Measurements from ENCODE around the gene FMO5.
"Not testable (repeated sequence)": the region's sequence is repeated elsewhere in the genome, so short reads cannot be mapped to it uniquely, and the experiment has no call there.

The FMO5 gene

GRCh38 chr1:147157116-147157515 is 68.0 kb downstream of the FMO5 start:
- not testable (repeated sequence) for FAIRE-seq

DNA sequence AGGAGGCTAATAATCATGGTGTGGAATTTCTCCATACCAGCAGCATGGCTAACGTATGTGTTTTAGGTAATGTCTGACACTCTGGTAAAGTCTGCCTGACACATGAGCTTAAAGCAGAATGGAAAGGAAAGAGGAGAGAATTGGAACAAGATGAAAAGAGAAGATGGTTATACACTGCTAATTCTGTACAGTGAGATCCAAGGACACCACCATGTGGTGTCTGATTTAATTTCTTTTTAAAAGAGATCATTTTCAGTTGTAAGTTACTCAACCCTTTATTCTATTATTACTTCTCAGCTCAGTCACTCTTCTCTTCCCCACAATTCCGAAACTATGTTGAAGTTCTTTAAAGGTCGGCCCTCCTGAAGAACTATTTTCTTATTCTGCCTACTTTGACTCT is 68.5 kb downstream of the FMO5 start:
- no peak for FAIRE-seq
- DNase-seq (ENCODE audit: insufficient read length, low spot score), result no peak

More at GRCh38 chr1:147157116-147157515, 68.0 kb downstream of the FMO5 start:
- DNase-seq (ENCODE audit: insufficient read length, low spot score), result not testable (repeated sequence)

GRCh38 chr1:147152772-147153171 is 72.4 kb downstream of the FMO5 start:
- DNase-seq (ENCODE audit: insufficient read length, low spot score) (no peak), FAIRE-seq (no peak)

GRCh38 chr1:147151244-147151643 is 73.9 kb downstream of the FMO5 start:
- FAIRE-seq, result no peak
- no peak for DNase-seq (ENCODE audit: insufficient read length, low spot score)

GRCh38 chr1:147142886-147143285 is 82.3 kb downstream of the FMO5 start:
- FAIRE-seq (no peak), DNase-seq (ENCODE audit: insufficient read length, low spot score) (no peak)
